HG03571 (cell line): ENCODE data around the gene GEMIN5.
"Not testable (repeated sequence)": the region's sequence is repeated elsewhere in the genome, so short reads cannot be mapped to it uniquely, and the experiment has no call there.

ENCODE experiments used
- ATAC-seq: cut with Tn5 transposase; IDR thresholded peaks from one replicate; pipeline ENCODE4 v1.9.1; 2021; ENCODE audit not compliant: unreplicated experiment

The GEMIN5 gene

GRCh38 chr5:154945695-154946301 is 7.8 kb upstream of the GEMIN5 start:
- no peak for ATAC-seq

- no peak for ATAC-seq
Observed at GRCh38 chr5:154944716-154945115, 6.7 kb upstream of the GEMIN5 start.

GRCh38 chr5:154943527-154943926 is 5.5 kb upstream of the GEMIN5 start:
- no peak for ATAC-seq

GRCh38 chr5:154940772-154941620 is 3.0 kb upstream of the GEMIN5 start, which contains the start of gene MRPL22:
MRPL22 (plus strand) TSS chr5:154941073; CDS start chr5:154941111, 38 bp downstream.
- ATAC-seq = peak; percentile 52

- no peak for ATAC-seq
Observed at GRCh38 chr5:154940375-154940771, 2.4 kb upstream of the GEMIN5 start.

GRCh38 chr5:154939387-154939786 is 1.4 kb upstream of the GEMIN5 start:
- ATAC-seq = not testable (repeated sequence)

- ATAC-seq = no peak
Observed at GRCh38 chr5:154937186-154937717, 759 bp downstream of the GEMIN5 start.

- ATAC-seq = no peak
Observed at GRCh38 chr5:154934881-154935280, 3.1 kb downstream of the GEMIN5 start.

- ATAC-seq = no peak
Observed at GRCh38 chr5:154933537-154933936, 4.5 kb downstream of the GEMIN5 start.

GRCh38 chr5:154923441-154924430 is 14.3 kb downstream of the GEMIN5 start:
- ATAC-seq = no peak

- no peak for ATAC-seq
Observed at GRCh38 chr5:154917757-154918156, 20.3 kb downstream of the GEMIN5 start.

GRCh38 chr5:154916874-154917273 is 21.1 kb downstream of the GEMIN5 start:
- ATAC-seq = no peak

- not testable (repeated sequence) for ATAC-seq
Observed at GRCh38 chr5:154905601-154906000, 32.4 kb downstream of the GEMIN5 start.

- ATAC-seq = no peak
Observed at GRCh38 chr5:154901913-154902312, 36.1 kb downstream of the GEMIN5 start.

- no peak for ATAC-seq
Observed at GRCh38 chr5:154901276-154901675, 36.7 kb downstream of the GEMIN5 start.

GRCh38 chr5:154900066-154900465 is 37.9 kb downstream of the GEMIN5 start:
- ATAC-seq = no peak

GRCh38 chr5:154899151-154899816 is 38.7 kb downstream of the GEMIN5 start:
- no peak for ATAC-seq

- ATAC-seq = no peak
Observed at GRCh38 chr5:154898210-154898609, 39.8 kb downstream of the GEMIN5 start.

- no peak for ATAC-seq
Observed at GRCh38 chr5:154896562-154897165, 41.3 kb downstream of the GEMIN5 start.
